Ishikawa (cell line): Measurements from ENCODE around the gene LIMCH1.

ENCODE experiments used
- CEBPB ChIP-seq: IDR thresholded peaks from 2 replicates; pipeline ENCODE4 v1.6.1; 2012
- EP300 ChIP-seq: IDR thresholded peaks from 2 replicates; pipeline ENCODE4 v1.6.1; 2012; ENCODE audit warnings: borderline replicate concordance
- RAD21 ChIP-seq: IDR thresholded peaks from 2 replicates; pipeline ENCODE4 v1.6.1; 2012; ENCODE audit warnings: low read depth
- TAF1 ChIP-seq: IDR thresholded peaks from 2 replicates; pipeline ENCODE4 v1.6.1; 2012; ENCODE audit warnings: low read depth, mild to moderate bottlenecking
- TCF12 ChIP-seq: IDR thresholded peaks from 2 replicates; pipeline ENCODE4 v1.6.1; 2012; ENCODE audit warnings: low read depth
- TEAD4 ChIP-seq: IDR thresholded peaks from 2 replicates; pipeline ENCODE4 v1.6.1; 2012
- YY1 ChIP-seq: IDR thresholded peaks from 2 replicates; pipeline ENCODE4 v1.6.1; 2012; ENCODE audit warnings: low read depth
- ZBTB7A ChIP-seq: IDR thresholded peaks from 2 replicates; pipeline ENCODE4 v1.6.1; 2012; ENCODE audit warnings: low read depth
- TF ChIP-seq, protein P1 (sequence below): IDR thresholded peaks from 2 replicates; pipeline ENCODE4 v1.6.1; 2012; ENCODE audit warnings: low read depth, mild to moderate bottlenecking
- TF ChIP-seq, protein P2 (sequence below): IDR thresholded peaks from 2 replicates; pipeline ENCODE4 v1.6.1; 2012

DNA sequence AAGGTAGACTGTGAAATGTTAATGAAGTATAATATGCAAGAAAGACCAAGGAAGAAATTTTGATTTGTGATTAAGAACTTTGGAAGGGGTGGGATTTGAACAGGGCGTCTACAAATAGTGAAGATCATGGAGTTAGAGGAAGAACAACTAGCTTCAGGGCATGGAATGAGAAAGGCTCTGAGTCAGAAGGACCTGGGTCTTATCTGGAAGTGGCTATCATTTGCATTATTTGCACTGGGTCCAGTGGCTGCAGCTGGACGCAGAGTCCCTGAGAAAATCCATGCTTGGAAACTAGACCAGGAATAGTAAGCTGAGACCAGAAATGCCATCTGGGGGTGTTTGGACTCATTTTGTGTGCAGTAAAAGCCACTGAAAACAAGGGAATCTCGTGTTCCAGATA lies 4.3 kb upstream of the LIMCH1 start:
- no peak for TF ChIP-seq TEAD4
- TF ChIP-seq TCF12, result no peak
- no peak for TF ChIP-seq ZBTB7A
- no peak for TF ChIP-seq TAF1
- no peak for TF ChIP-seq YY1
- no peak for TF ChIP-seq RAD21
- TF ChIP-seq, protein P1, sequence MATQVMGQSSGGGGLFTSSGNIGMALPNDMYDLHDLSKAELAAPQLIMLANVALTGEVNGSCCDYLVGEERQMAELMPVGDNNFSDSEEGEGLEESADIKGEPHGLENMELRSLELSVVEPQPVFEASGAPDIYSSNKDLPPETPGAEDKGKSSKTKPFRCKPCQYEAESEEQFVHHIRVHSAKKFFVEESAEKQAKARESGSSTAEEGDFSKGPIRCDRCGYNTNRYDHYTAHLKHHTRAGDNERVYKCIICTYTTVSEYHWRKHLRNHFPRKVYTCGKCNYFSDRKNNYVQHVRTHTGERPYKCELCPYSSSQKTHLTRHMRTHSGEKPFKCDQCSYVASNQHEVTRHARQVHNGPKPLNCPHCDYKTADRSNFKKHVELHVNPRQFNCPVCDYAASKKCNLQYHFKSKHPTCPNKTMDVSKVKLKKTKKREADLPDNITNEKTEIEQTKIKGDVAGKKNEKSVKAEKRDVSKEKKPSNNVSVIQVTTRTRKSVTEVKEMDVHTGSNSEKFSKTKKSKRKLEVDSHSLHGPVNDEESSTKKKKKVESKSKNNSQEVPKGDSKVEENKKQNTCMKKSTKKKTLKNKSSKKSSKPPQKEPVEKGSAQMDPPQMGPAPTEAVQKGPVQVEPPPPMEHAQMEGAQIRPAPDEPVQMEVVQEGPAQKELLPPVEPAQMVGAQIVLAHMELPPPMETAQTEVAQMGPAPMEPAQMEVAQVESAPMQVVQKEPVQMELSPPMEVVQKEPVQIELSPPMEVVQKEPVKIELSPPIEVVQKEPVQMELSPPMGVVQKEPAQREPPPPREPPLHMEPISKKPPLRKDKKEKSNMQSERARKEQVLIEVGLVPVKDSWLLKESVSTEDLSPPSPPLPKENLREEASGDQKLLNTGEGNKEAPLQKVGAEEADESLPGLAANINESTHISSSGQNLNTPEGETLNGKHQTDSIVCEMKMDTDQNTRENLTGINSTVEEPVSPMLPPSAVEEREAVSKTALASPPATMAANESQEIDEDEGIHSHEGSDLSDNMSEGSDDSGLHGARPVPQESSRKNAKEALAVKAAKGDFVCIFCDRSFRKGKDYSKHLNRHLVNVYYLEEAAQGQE, result no peak
- TF ChIP-seq, protein P2, sequence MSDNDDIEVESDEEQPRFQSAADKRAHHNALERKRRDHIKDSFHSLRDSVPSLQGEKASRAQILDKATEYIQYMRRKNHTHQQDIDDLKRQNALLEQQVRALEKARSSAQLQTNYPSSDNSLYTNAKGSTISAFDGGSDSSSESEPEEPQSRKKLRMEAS, result no peak
- no peak for TF ChIP-seq EP300
- no peak for TF ChIP-seq CEBPB
